ENCODE measurements around the gene PIGS.

Gene PIGS

DNA sequence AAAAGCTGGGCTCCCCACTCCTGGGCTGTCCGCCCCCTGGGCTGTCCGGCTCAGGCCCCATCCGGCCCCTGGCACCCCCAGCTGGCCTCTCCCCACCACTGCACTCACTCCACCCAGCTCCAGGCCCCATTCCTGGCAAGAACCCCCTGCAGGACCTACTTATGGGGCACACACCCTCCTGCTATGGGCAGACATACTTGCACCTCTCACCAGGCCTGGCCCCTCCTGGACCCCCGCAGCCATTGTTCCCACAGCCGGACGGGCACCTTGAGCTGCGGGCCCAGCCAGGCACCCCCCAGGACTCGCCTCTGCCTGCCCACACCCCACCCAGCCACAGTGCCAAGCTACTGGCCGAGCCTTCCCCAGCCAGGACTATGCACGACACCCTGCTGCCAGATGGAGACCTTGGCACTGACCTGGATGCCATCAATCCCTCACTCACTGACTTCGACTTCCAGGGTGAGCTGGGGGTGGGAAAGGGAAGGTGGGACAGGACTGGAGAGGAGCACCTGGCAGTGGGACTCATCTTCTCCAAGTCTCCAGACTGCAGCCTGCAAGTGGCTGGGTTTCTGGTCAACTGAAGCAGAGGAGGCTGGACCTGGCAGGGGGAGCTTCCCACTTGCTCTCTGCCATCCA, 36.5 kb downstream of the PIGS start:
- no peak overlapping the region for H4K91ac ChIP-seq (ENCODE audit: low read depth, low read length)
- DNase-seq, result no peak
- H3K23ac ChIP-seq (ENCODE audit: low read length), result no peak overlapping the region
- no peak overlapping the region for H2BK120ac ChIP-seq (ENCODE audit: insufficient read depth, low read length, poor library complexity)
- no peaks in the 10 kb centered on the region for H3K4me1 ChIP-seq (ENCODE audit: control insufficient read depth in 1 of 2, insufficient read depth in 2 of 2, low read length in 2 of 2)
- no peak overlapping the region for H4K8ac ChIP-seq (ENCODE audit: low read depth, low read length)
- no peak overlapping the region for H2BK12ac ChIP-seq (ENCODE audit: low read length)
- no peak overlapping the region for H3K27ac ChIP-seq (ENCODE audit: low read depth, low read length)
- peaks cover 2% of the 10 kb centered on the region for H3K9me3 ChIP-seq (ENCODE audit: insufficient read depth, low read depth, low read length)
- H3K79me2 ChIP-seq (ENCODE audit: control insufficient read depth, insufficient read depth, low read length, poor library complexity), result no peaks in the 10 kb centered on the region
- H2AFZ ChIP-seq (ENCODE audit: insufficient read depth, low read length, poor library complexity), result no peak overlapping the region
- H3K14ac ChIP-seq (ENCODE audit: low read length), result no peak overlapping the region
- H3K4me2 ChIP-seq (ENCODE audit: low read length), result no peak overlapping the region
- WGBS (ENCODE audit: extremely low coverage, insufficient coverage, insufficient read length), result no CpG with 5 or more reads among the region's 11 CpGs
- H3K9ac ChIP-seq (ENCODE audit: low read length), result no peak overlapping the region
- no peaks in the 10 kb centered on the region for H3K27me3 ChIP-seq (ENCODE audit: insufficient read depth, low read length)
- no peak overlapping the region for H3K18ac ChIP-seq (ENCODE audit: low read length)
- H3K36me3 ChIP-seq (ENCODE audit: control insufficient read depth in 1 of 2, insufficient read depth in 2 of 2, low read length in 2 of 2), result no peaks in the 10 kb centered on the region
- H3K4ac ChIP-seq (ENCODE audit: low read depth, low read length), result no peak overlapping the region
- H3K4me3 ChIP-seq (ENCODE audit: low read depth, low read length), result no peak overlapping the region
- no peak overlapping the region for H2BK5ac ChIP-seq (ENCODE audit: low read depth, low read length, poor library complexity)
- no peak overlapping the region for H4K12ac ChIP-seq (ENCODE audit: low read depth, low read length)
- no peaks in the 10 kb centered on the region for H3K79me1 ChIP-seq (ENCODE audit: low read length)
- no peak overlapping the region for H2AK5ac ChIP-seq (ENCODE audit: low read length)

GRCh38 chr17:28533091-28533807, 38.1 kb downstream of the PIGS start:
- H4K12ac ChIP-seq (ENCODE audit: low read depth, low read length), result no peak overlapping the region
- H2AFZ ChIP-seq (ENCODE audit: insufficient read depth, low read length, poor library complexity), result no peak overlapping the region
- H2AK5ac ChIP-seq (ENCODE audit: low read length), result no peak overlapping the region
- no peak overlapping the region for H3K18ac ChIP-seq (ENCODE audit: low read length)
- H4K91ac ChIP-seq (ENCODE audit: low read depth, low read length), result no peak overlapping the region
- H3K4me1 ChIP-seq (ENCODE audit: control insufficient read depth in 1 of 2, insufficient read depth in 2 of 2, low read length in 2 of 2), result no peaks in the 10 kb centered on the region
- H2BK120ac ChIP-seq (ENCODE audit: insufficient read depth, low read length, poor library complexity), result no peak overlapping the region
- H3K4me2 ChIP-seq (ENCODE audit: low read length), result no peak overlapping the region
- peaks cover 2% of the 10 kb centered on the region for H3K9me3 ChIP-seq (ENCODE audit: insufficient read depth, low read depth, low read length)
- H3K14ac ChIP-seq (ENCODE audit: low read length), result no peak overlapping the region
- H3K27me3 ChIP-seq (ENCODE audit: insufficient read depth, low read length), result no peaks in the 10 kb centered on the region
- no peak overlapping the region for H3K27ac ChIP-seq (ENCODE audit: low read depth, low read length)
- WGBS (ENCODE audit: extremely low coverage, insufficient coverage, insufficient read length), result 100% methylated on average over 1 of the region's 16 CpGs
- no peaks in the 10 kb centered on the region for H3K36me3 ChIP-seq (ENCODE audit: control insufficient read depth in 1 of 2, insufficient read depth in 2 of 2, low read length in 2 of 2)
- H3K9ac ChIP-seq (ENCODE audit: low read length), result no peak overlapping the region
- no peak overlapping the region for H2BK5ac ChIP-seq (ENCODE audit: low read depth, low read length, poor library complexity)
- no peaks in the 10 kb centered on the region for H3K79me1 ChIP-seq (ENCODE audit: low read length)
- no peak overlapping the region for H3K23ac ChIP-seq (ENCODE audit: low read length)
- DNase-seq, result no peak
- H3K4ac ChIP-seq (ENCODE audit: low read depth, low read length), result no peak overlapping the region
- no peak overlapping the region for H3K4me3 ChIP-seq (ENCODE audit: low read depth, low read length)
- H2BK12ac ChIP-seq (ENCODE audit: low read length), result no peak overlapping the region
- no peaks in the 10 kb centered on the region for H3K79me2 ChIP-seq (ENCODE audit: control insufficient read depth, insufficient read depth, low read length, poor library complexity)
- H4K8ac ChIP-seq (ENCODE audit: low read depth, low read length), result no peak overlapping the region

DNA sequence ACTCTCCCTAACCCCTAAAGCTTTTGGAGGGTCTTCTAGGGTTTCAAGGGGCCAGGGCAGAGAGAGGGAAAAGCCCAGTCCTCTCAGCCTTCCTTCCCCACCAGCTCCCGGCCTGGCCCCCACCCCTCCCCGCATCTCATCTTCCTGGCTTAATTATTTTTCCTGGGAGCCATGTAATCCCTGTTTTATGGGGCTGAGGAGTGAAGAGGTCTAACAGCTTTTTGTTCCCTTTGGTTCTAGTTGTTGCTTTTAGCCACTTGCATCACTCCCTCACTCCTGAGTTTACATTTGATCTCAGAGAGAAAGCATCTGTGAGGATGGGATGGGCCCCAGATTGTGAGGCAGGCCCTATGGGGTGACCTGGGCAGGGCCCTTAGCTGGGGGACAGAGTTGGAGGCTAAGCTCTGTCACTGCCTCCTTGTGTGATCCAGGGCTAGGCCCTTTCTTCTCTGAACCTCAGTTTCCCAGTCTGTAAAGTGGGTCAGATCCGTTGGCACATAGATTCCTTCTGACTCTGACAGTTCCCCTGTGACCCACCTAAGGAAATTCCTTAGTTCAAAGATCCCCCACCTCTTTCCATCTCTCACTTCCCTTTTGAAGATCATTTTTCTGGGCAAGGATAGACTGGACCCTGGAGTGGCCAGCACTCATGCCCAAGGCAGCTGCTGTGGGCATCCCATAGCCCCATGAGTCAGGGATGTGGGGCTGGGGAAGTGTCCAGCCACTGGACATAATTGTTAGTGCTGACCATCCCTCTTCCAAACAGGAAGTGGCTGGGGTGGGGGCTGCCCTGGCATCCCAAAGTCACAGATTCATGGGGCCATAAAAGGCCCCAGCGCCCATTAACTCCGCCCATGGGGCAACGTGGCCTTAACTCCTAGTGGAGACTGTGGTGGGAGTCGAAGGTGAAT, 39.0 kb downstream of the PIGS start:
- WGBS (ENCODE audit: extremely low coverage, insufficient coverage, insufficient read length), result no CpG with 5 or more reads among the region's 7 CpGs

DNA sequence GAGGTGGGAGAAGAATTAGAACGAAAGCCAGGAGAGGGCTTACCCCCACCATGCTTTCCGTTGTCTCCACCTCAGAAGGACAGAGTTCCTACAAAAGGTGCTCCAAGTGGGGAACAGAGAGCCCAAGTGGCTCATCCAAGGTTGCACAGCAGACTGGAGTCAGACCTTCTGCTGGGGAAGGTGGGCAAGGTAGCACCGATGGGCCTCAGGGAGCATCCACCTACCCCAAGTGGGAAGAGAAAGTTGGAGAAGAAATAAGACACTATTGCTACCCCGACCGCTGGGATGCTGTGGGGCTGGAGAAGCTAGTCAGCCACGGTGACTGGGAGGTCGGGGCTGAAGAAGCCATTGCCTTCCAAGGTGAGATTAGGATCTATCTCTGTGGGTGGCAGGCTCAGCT, 40.4 kb downstream of the PIGS start:
- Histone ChIP-seq H3K79me1 (ENCODE audit: low read length) (no peaks in the 10 kb centered on the region), H4K91ac (ENCODE audit: low read depth, low read length) (no peak overlapping the region), H3K4ac (ENCODE audit: low read depth, low read length) (no peak overlapping the region), H2BK12ac (ENCODE audit: low read length) (no peak overlapping the region), H4K8ac (ENCODE audit: low read depth, low read length) (no peak overlapping the region), H2AFZ (ENCODE audit: insufficient read depth, low read length, poor library complexity) (no peak overlapping the region), H2BK120ac (ENCODE audit: insufficient read depth, low read length, poor library complexity) (no peak overlapping the region), H3K27me3 (ENCODE audit: insufficient read depth, low read length) (no peaks in the 10 kb centered on the region), H3K9ac (ENCODE audit: low read length) (no peak overlapping the region), H4K12ac (ENCODE audit: low read depth, low read length) (no peak overlapping the region), H3K27ac (ENCODE audit: low read depth, low read length) (no peak overlapping the region), H3K23ac (ENCODE audit: low read length) (no peak overlapping the region), H3K4me1 (ENCODE audit: control insufficient read depth in 1 of 2, insufficient read depth in 2 of 2, low read length in 2 of 2) (peaks cover 0 to 3% of the 10 kb centered on the region in 2 experiments), H3K36me3 (ENCODE audit: control insufficient read depth in 1 of 2, insufficient read depth in 2 of 2, low read length in 2 of 2) (no peaks in the 10 kb centered on the region), H3K9me3 (ENCODE audit: insufficient read depth, low read depth, low read length) (no peaks in the 10 kb centered on the region), H2BK5ac (ENCODE audit: low read depth, low read length, poor library complexity) (no peak overlapping the region), H3K4me2 (ENCODE audit: low read length) (no peak overlapping the region), H3K14ac (ENCODE audit: low read length) (no peak overlapping the region), H3K18ac (ENCODE audit: low read length) (no peak overlapping the region), H3K79me2 (ENCODE audit: control insufficient read depth, insufficient read depth, low read length, poor library complexity) (no peaks in the 10 kb centered on the region), H3K4me3 (ENCODE audit: low read depth, low read length) (no peak overlapping the region), H2AK5ac (ENCODE audit: low read length) (no peak overlapping the region)
- DNase-seq, result no peak
- WGBS (ENCODE audit: extremely low coverage, insufficient coverage, insufficient read length), result no CpG with 5 or more reads among the region's 7 CpGs

More for the DNA sequence above, 39.0 kb downstream of the PIGS start:
- Histone ChIP-seq H4K8ac (ENCODE audit: low read depth, low read length) (no peak overlapping the region), H3K27me3 (ENCODE audit: insufficient read depth, low read length) (no peaks in the 10 kb centered on the region), H2BK12ac (ENCODE audit: low read length) (no peak overlapping the region), H4K12ac (ENCODE audit: low read depth, low read length) (no peak overlapping the region), H2BK5ac (ENCODE audit: low read depth, low read length, poor library complexity) (no peak overlapping the region), H3K4ac (ENCODE audit: low read depth, low read length) (no peak overlapping the region), H3K9ac (ENCODE audit: low read length) (no peak overlapping the region), H3K18ac (ENCODE audit: low read length) (no peak overlapping the region), H4K91ac (ENCODE audit: low read depth, low read length) (no peak overlapping the region), H3K36me3 (ENCODE audit: control insufficient read depth in 1 of 2, insufficient read depth in 2 of 2, low read length in 2 of 2) (no peaks in the 10 kb centered on the region), H2AFZ (ENCODE audit: insufficient read depth, low read length, poor library complexity) (no peak overlapping the region), H2BK120ac (ENCODE audit: insufficient read depth, low read length, poor library complexity) (no peak overlapping the region), H3K14ac (ENCODE audit: low read length) (no peak overlapping the region), H3K4me2 (ENCODE audit: low read length) (no peak overlapping the region), H2AK5ac (ENCODE audit: low read length) (no peak overlapping the region), H3K27ac (ENCODE audit: low read depth, low read length) (no peak overlapping the region), H3K9me3 (ENCODE audit: insufficient read depth, low read depth, low read length) (peaks cover 1% of the 10 kb centered on the region), H3K79me2 (ENCODE audit: control insufficient read depth, insufficient read depth, low read length, poor library complexity) (no peaks in the 10 kb centered on the region), H3K79me1 (ENCODE audit: low read length) (no peaks in the 10 kb centered on the region), H3K4me1 (ENCODE audit: control insufficient read depth in 1 of 2, insufficient read depth in 2 of 2, low read length in 2 of 2) (no peaks in the 10 kb centered on the region), H3K23ac (ENCODE audit: low read length) (no peak overlapping the region), H3K4me3 (ENCODE audit: low read depth, low read length) (no peak overlapping the region)
- DNase-seq, result no peak
